Gastrocnemius medialis (tissue), 4 donors: Measurements from ENCODE around the gene MANEAL. TPM values are rescaled to one million over a fixed set of nuclear protein-coding genes. Genes with fewer than 3 reads are reported as not detected.

Experiments used
- ATAC-seq, 2 donors: fragments of 150-250 bp; one replicate each; pipeline ENCODE4 v1.9.1; 2016
- DNase-seq, 2 donors: peaks; one replicate each; pipeline ENCODE4 v3.0.0-alpha.2; 2019
- H3K27ac ChIP-seq, 4 donors: fragments of 200-600 bp; sonication (generic); 1 replicate in 1 of 4; 2 replicates in 3 of 4; pipeline ENCODE4 v1.5.1; 2016 to 2018; ENCODE audit warnings: mild to moderate bottlenecking in 2 of 4, moderate library complexity in 1 of 4
- H3K27me3 ChIP-seq, 3 donors: fragments of 200-600 bp; sonication (generic) in 2 of 3; 1 replicate in 1 of 3; 2 replicates in 2 of 3; pipeline versions ENCODE4 v1.5.1 to v1.6.0; 2016 to 2019; ENCODE audit warnings: mild to moderate bottlenecking in 1 of 3, moderate library complexity in 1 of 3
- H3K36me3 ChIP-seq, 2 donors: fragments of 200-600 bp; sonication (generic) in 1 of 2; one replicate each; pipeline ENCODE4 v1.5.1; 2017 to 2018
- H3K4me1 ChIP-seq, 2 donors: fragments of 200-600 bp; sonication (generic) in 1 of 2; one replicate each; pipeline ENCODE4 v1.5.1; 2016 to 2017; ENCODE audit warnings: mild to moderate bottlenecking in 2 of 2
- H3K4me3 ChIP-seq, 4 donors: fragments of 200-600 bp; sonication (generic) in 3 of 4; 1 replicate in 1 of 4; 2 replicates in 3 of 4; pipeline ENCODE4 v1.5.1; 2016 to 2019; ENCODE audit warnings: mild to moderate bottlenecking in 2 of 4
- H3K9me3 ChIP-seq, 3 donors: fragments of 200-600 bp; sonication (generic) in 2 of 3; 1 replicate in 1 of 3; 2 replicates in 2 of 3; pipeline ENCODE4 v1.5.1; 2016 to 2019
- CTCF ChIP-seq, 5 experiments: fragments of 450-650 bp in 3 of 5; fragments of 200-600 bp in 2 of 5; sonication (generic) in 2 of 5; IDR thresholded peaks in 4 of 5; conservative IDR thresholded peaks in 1 of 5; 1 replicate in 4 of 5; 2 replicates in 1 of 5; pipeline ENCODE4 v1.5.1; 2016 to 2019; ENCODE audit warnings: antibody characterized with exemption in 5 of 5, mild to moderate bottlenecking in 3 of 5, moderate library complexity in 3 of 5
- POLR2A ChIP-seq, 2 donors: fragments of 450-650 bp; IDR thresholded peaks; one replicate each; pipeline ENCODE4 v1.6.1; 2017; ENCODE audit warnings: antibody characterized with exemption in 2 of 2, mild to moderate bottlenecking in 2 of 2, moderate library complexity in 2 of 2
- in situ Hi-C, 4 donors: fragments of 200-750 bp; cut with MboI; loops; one replicate each; pipeline versions ENCODE4 v1.15.0 to v1.8.0; 2017; ENCODE audit warnings: low sequenced_read_pairs in 4 of 4
- intact Hi-C: fragments of 100-400 bp; cut with DNase I; formaldehyde crosslinking; loops from one replicate; pipeline ENCODE4 v1.15.1; 2023; ENCODE audit warnings: low total_unique reads
- total RNA-seq, 4 donors: library from RNA; depleted of rRNA; stranded (reverse); fragments of >200 nt; gene quantifications; one replicate each; pipeline versions ENCODE4 v1.1.0 to v1.2.3, GENCODE V29; 2016

Gene MANEAL
- total RNA-seq, 4 donors from 2014 or later: 2.3 to 9.9 (median 4.0) TPM

GRCh38 chr1:37845786-37846185 lies 52.1 kb downstream of the MANEAL start:
- intact Hi-C loops: no loop called here
- peaks cover 0 to 1% of the 10 kb centered on the region in 2 donors for H3K4me1 ChIP-seq

GRCh38 chr1:37846647-37847339 lies 53.1 kb downstream of the MANEAL start:
- intact Hi-C loops: no loop called here
- ATAC-seq: no peak

More at GRCh38 chr1:37845786-37846185, 52.1 kb downstream of the MANEAL start:
- H3K36me3 ChIP-seq: no peaks in the 10 kb centered on the region
- DNase-seq: no peak
- in situ Hi-C loops: no loop called here
- no peak overlapping the region for H3K4me3 ChIP-seq
- H3K27me3 ChIP-seq: no peaks in the 10 kb centered on the region
- H3K9me3 ChIP-seq: no peaks in the 10 kb centered on the region
- no peak for TF ChIP-seq CTCF (IDR thresholded peaks at IDR 0.05 in 4 of 5, conservative IDR thresholded peaks at IDR 0.05 in 1 of 5)
- no peak for TF ChIP-seq POLR2A (IDR thresholded peaks at IDR 0.05)
- no peak overlapping the region for H3K27ac ChIP-seq
- no peak for ATAC-seq

GRCh38 chr1:37849480-37849879 lies 55.8 kb downstream of the MANEAL start:
- DNase-seq (no peak), ATAC-seq (no peak)
- intact Hi-C loops (no loop called here), in situ Hi-C loops (no loop called here)
- Histone ChIP-seq H3K4me3 (no peak overlapping the region), H3K4me1 (peaks cover 14 to 19% of the 10 kb centered on the region in 2 donors), H3K9me3 (no peaks in the 10 kb centered on the region), H3K36me3 (no peaks in the 10 kb centered on the region), H3K27ac (no peak overlapping the region), H3K27me3 (no peaks in the 10 kb centered on the region)
- TF ChIP-seq CTCF (IDR thresholded peaks at IDR 0.05 in 4 of 5, conservative IDR thresholded peaks at IDR 0.05 in 1 of 5): no peak
- TF ChIP-seq POLR2A (IDR thresholded peaks at IDR 0.05): no peak

More at GRCh38 chr1:37846647-37847339, 53.1 kb downstream of the MANEAL start:
- Histone ChIP-seq H3K4me1 (peaks cover 2 to 7% of the 10 kb centered on the region in 2 donors), H3K9me3 (no peaks in the 10 kb centered on the region), H3K4me3 (no peak overlapping the region), H3K36me3 (no peaks in the 10 kb centered on the region), H3K27ac (no peak overlapping the region), H3K27me3 (no peaks in the 10 kb centered on the region)
- DNase-seq: no peak
- TF ChIP-seq CTCF (IDR thresholded peaks at IDR 0.05 in 4 of 5, conservative IDR thresholded peaks at IDR 0.05 in 1 of 5) (no peak), POLR2A (IDR thresholded peaks at IDR 0.05) (no peak)
- in situ Hi-C loops: no loop called here

- Histone ChIP-seq H3K36me3 (no peaks in the 10 kb centered on the region), H3K4me3 (no peak overlapping the region), H3K9me3 (no peaks in the 10 kb centered on the region), H3K4me1 (peaks cover 16 to 21% of the 10 kb centered on the region in 2 donors), H3K27me3 (no peaks in the 10 kb centered on the region), H3K27ac (peak overlapping the region in 1 of 4 donors; percentile 4)
- ATAC-seq (no peak), DNase-seq (no peak)
- TF ChIP-seq POLR2A (IDR thresholded peaks at IDR 0.05) (no peak), CTCF (IDR thresholded peaks at IDR 0.05 in 4 of 5, conservative IDR thresholded peaks at IDR 0.05 in 1 of 5) (no peak)
- intact Hi-C loops (no loop called here), in situ Hi-C loops (loop anchor here in 1 of 4 donors (10.0 kb wide), 1 partner anchor 156 kb away; the partner anchor contains the start of gene CDCA8)
Observed at GRCh38 chr1:37850352-37850955, 56.8 kb downstream of the MANEAL start.

Other genes with a start within 250 kb of the MANEAL start
- 1 to 10 TPM; 5.2 to 9.2 (median 6.5) TPM for gene SNIP1, start 239.6 kb upstream of the MANEAL start, total RNA-seq
- 1 to 10 TPM; 1.5 to 4.0 (median 2.3) TPM for gene DNALI1, start 236.9 kb upstream of the MANEAL start, total RNA-seq
- gene GNL2, start 197.9 kb upstream of the MANEAL start, total RNA-seq: 10 to 100 TPM; 37.2 to 49.1 (median 43.2) TPM
- under 1 TPM in 1 of 4 donors, not detected in 3; 0.53 TPM for gene RSPO1, start 159.0 kb upstream of the MANEAL start, total RNA-seq
- gene CDCA8, start 101.3 kb upstream of the MANEAL start, total RNA-seq: 1 to 10 TPM in 1 of 4 donors, under 1 TPM in 2, not detected in 1; 0.46 to 1.5 (median 0.60) TPM
- under 1 TPM in 1 of 4 donors, not detected in 3; 0.17 TPM for gene EPHA10, start 28.7 kb upstream of the MANEAL start, total RNA-seq
- gene C1orf122, start 13.9 kb downstream of the MANEAL start, total RNA-seq: 10 to 100 TPM; 41.2 to 96.0 (median 56.8) TPM
- gene YRDC, start 14.4 kb downstream of the MANEAL start, total RNA-seq: 10 to 100 TPM; 11.2 to 13.6 (median 11.7) TPM
- 1 to 10 TPM; 4.0 to 9.4 (median 6.4) TPM for gene MTF1, start 65.7 kb downstream of the MANEAL start, total RNA-seq
- gene INPP5B, start 153.2 kb downstream of the MANEAL start, total RNA-seq: 10 to 100 TPM in 2 of 4 donors, 1 to 10 TPM in 2; 6.8 to 13.4 (median 10.1) TPM
- 10 to 100 TPM; 23.0 to 41.4 (median 34.8) TPM for gene SF3A3, start 196.2 kb downstream of the MANEAL start, total RNA-seq
- gene FHL3, start 211.7 kb downstream of the MANEAL start, total RNA-seq: 1,000 to 10,000 TPM in 2 of 4 donors, 100 to 1,000 TPM in 2; 725 to 1,282 (median 1,051) TPM
- gene UTP11, start 218.9 kb downstream of the MANEAL start, total RNA-seq: 100 to 1,000 TPM; 141 to 206 (median 186) TPM